ENCODE results near the gene KIF22. TPM values are rescaled to one million over a fixed set of nuclear protein-coding genes. Genes with fewer than 3 reads are reported as not detected.

The KIF22 gene
- total and polyA plus RNA-seq, 9 of the 15 experiments (the other 6 are each of a cell fraction or from before 2014, with no cell fraction given) = 8.7 to 232 (median 131) TPM

GRCh38 chr16:29769507-29769906 is 21.0 kb upstream of the KIF22 start:
- DNase-seq (ENCODE audit: extremely low read depth in 1 of 4, low spot score in 3 of 4) (no peak), ATAC-seq (no peak), FAIRE-seq (no peak)
- Histone ChIP-seq H3K9me3 (replicated peaks; ENCODE audit: control insufficient read depth, insufficient read depth, low read depth, low read length) (no peaks in the 10 kb centered on the region), H3K27ac (ENCODE audit: extremely low read depth, low read depth, low read length) (no peak overlapping the region), H3K9me1 (ENCODE audit: control insufficient read depth, insufficient read depth, low read length) (no peaks in the 10 kb centered on the region), H3K36me3 (ENCODE audit: control insufficient read depth, insufficient read depth, low read length) (no peaks in the 10 kb centered on the region), H3K4me3 (no peak overlapping the region), H3K79me2 (ENCODE audit: control insufficient read depth, insufficient read depth, low read length) (no peaks in the 10 kb centered on the region), H3K27me3 (ENCODE audit: control insufficient read depth in 2 of 2, insufficient read depth in 2 of 2, low read length in 2 of 2) (no peaks in the 10 kb centered on the region), H3K9ac (ENCODE audit: insufficient read depth in 1 of 2, low read depth in 2 of 2, low read length in 2 of 2) (no peak overlapping the region), H3K4me2 (ENCODE audit: insufficient read depth, low read length) (no peak overlapping the region), H2AFZ (ENCODE audit: low read depth, low read length) (no peak overlapping the region), H3K4me1 (replicated peaks in 1 of 2; ENCODE audit: control insufficient read depth in 2 of 2, insufficient read depth in 2 of 2, low read length in 2 of 2) (peaks cover 6 to 11% of the 10 kb centered on the region in 2 experiments), H4K20me1 (replicated peaks; ENCODE audit: control insufficient read depth, insufficient read depth, low read length) (no peaks in the 10 kb centered on the region)
- BruUV-seq (replicated peaks) = no TSS peak
- in situ Hi-C loops (cut with MboI) = no loop called here
- 25% methylated on average over 2 of the region's 2 CpGs for WGBS (ENCODE audit: insufficient coverage, low coverage, missing lambda C conversion rate)
- ChIA-PET CTCF (ENCODE audit: low intra/inter-chr PET ratio) (no interaction called here), POLR2A (interaction anchor here (1.3 to 2.1 kb wide), 2 partner anchors 10 to 34 kb away, joined by 3 to 9 read pairs; no protein-coding TSS in a partner anchor)
- intact Hi-C loops (cut with micrococcal nuclease) = no loop called here
- no peak for TF ChIP-seq MNT (conservative IDR thresholded peaks at IDR 0.05)
- TF ChIP-seq NFXL1 (CRISPR knock-in tag; IDR thresholded peaks at IDR 0.05) = no peak
- no peak for TF ChIP-seq KAT8 (IDR thresholded peaks at IDR 0.05; ENCODE audit: low read depth)
- no peak for TF ChIP-seq ZNF239 (CRISPR knock-in tag; IDR thresholded peaks at IDR 0.05)
- no peak for TF ChIP-seq PRDM10 (IDR thresholded peaks at IDR 0.05; ENCODE audit: partially characterized antibody)
- no peak for TF ChIP-seq CHAMP1 (IDR thresholded peaks at IDR 0.05)
- no peak for TF ChIP-seq SAFB (IDR thresholded peaks at IDR 0.05; ENCODE audit: borderline replicate concordance, low read depth, low read length)
- TF ChIP-seq PTTG1 (tag; IDR thresholded peaks at IDR 0.05; ENCODE audit: low read depth) = peak; percentile 70
- TF ChIP-seq TOE1 (IDR thresholded peaks at IDR 0.05; ENCODE audit: borderline replicate concordance) = no peak
- no peak for TF ChIP-seq TOE1 (CRISPR knock-in tag; IDR thresholded peaks at IDR 0.05; ENCODE audit: borderline replicate concordance, low read depth)
- TF ChIP-seq POLR2B (IDR thresholded peaks at IDR 0.05; ENCODE audit: low read depth, partially characterized antibody) = no peak
- TF ChIP-seq FOXK2 (conservative IDR thresholded peaks at IDR 0.05 in 1 of 2, IDR thresholded peaks at IDR 0.05 in 1 of 2; ENCODE audit: low read depth in 2 of 2) = no peak
- TF ChIP-seq TEAD2 (tag; IDR thresholded peaks at IDR 0.05) = peak; percentile 33; the same call in 1 of the 2 replicates

Measured in K562 (cell line).